GM12878 (cell line): ENCODE results near the gene TMEM132D. TPM values are rescaled to one million over a fixed set of nuclear protein-coding genes. Genes with fewer than 3 reads are reported as not detected.

Source experiments
- ATAC-seq: fragments of 200-7000 bp; cut with Tn5 transposase; 3 replicates; pipeline ENCODE4 v1.9.1; 2020; ENCODE audit warnings: mild to moderate bottlenecking, moderate library complexity
- BruUV-seq: library from RNA; stranded (reverse); fragments of 400-500 nt; replicated peaks from 2 replicates; lab custom pipeline; 2021; lab: Mats Ljungman, UMichigan
- CTCF ChIA-PET: fragments of 300-600 bp; sonication (Branson Sonifier 250); formaldehyde crosslinking; extraction: SDS; loops from one replicate; lab custom pipeline; 2021; ENCODE audit warnings: inconsistent platforms; lab: Yijun Ruan, JAX
- POLR2A ChIA-PET: fragments of 350-600 bp; formaldehyde crosslinking; extraction: SDS; loops from one replicate; lab custom pipeline; 2021; ENCODE audit warnings: inconsistent platforms; lab: Charles Lee
- RAD21 ChIA-PET: fragments of 300-600 bp; sonication (Branson Sonifier 250); formaldehyde crosslinking; loops from one replicate; lab custom pipeline; 2023; ENCODE audit warnings: antibody characterized with exemption; ENCODE audit not compliant: unreplicated experiment; lab: Charles Lee
- SMC1A ChIA-PET: fragments of 300-600 bp; sonication (Branson Sonifier 250); formaldehyde crosslinking; loops from one replicate; lab custom pipeline; 2023; ENCODE audit not compliant: unreplicated experiment, uncharacterized antibody; lab: Charles Lee
- DNase-seq: peaks from one replicate; pipeline ENCODE4 v3.0.0-alpha.2; 2011; ENCODE audit warnings: low read depth, low spot score
- FAIRE-seq: peaks from 3 replicates; lab custom pipeline; 2011; peaks lifted over from hg19 to GRCh38; lab: Jason Lieb, UNC
- H2AFZ ChIP-seq: 2 replicates; pipeline ENCODE4 v1.6.0; 2011; ENCODE audit warnings: low read depth, low read length, control low read depth; ENCODE audit not compliant: control insufficient read depth
- H3K27ac ChIP-seq: 2 replicates; pipeline ENCODE4 v1.5.1; 2011; ENCODE audit warnings: control low read depth; ENCODE audit not compliant: control insufficient read depth, insufficient read depth
- H3K27me3 ChIP-seq, 2 experiments: replicated peaks in 1 of 2; 2 replicates each; pipeline versions ENCODE4 v1.6.0 to v1.6.1; 2011; ENCODE audit warnings: low read length in 1 of 2; ENCODE audit not compliant: control insufficient read depth in 2 of 2, insufficient read depth in 2 of 2
- H3K36me3 ChIP-seq, 2 experiments: 2 replicates each; pipeline ENCODE4 v1.5.1; 2011; ENCODE audit warnings: low read length in 1 of 2; ENCODE audit not compliant: control insufficient read depth in 2 of 2, insufficient read depth in 2 of 2
- H3K4me1 ChIP-seq: 2 replicates; pipeline ENCODE4 v1.6.1; 2011; ENCODE audit warnings: mild to moderate bottlenecking, low read length, moderate library complexity, mixed read lengths; ENCODE audit not compliant: control insufficient read depth, insufficient read depth
- H3K4me2 ChIP-seq: 2 replicates; pipeline ENCODE4 v1.6.0; 2011; ENCODE audit warnings: control low read depth; ENCODE audit not compliant: control insufficient read depth, insufficient read depth
- H3K4me3 ChIP-seq: fragments of 200-600 bp; sonication (generic); 2 replicates; pipeline ENCODE4 v1.5.1; 2016
- H3K79me2 ChIP-seq: 2 replicates; pipeline ENCODE4 v1.6.0; 2011; ENCODE audit warnings: low read length; ENCODE audit not compliant: control insufficient read depth, insufficient read depth
- H3K9ac ChIP-seq: 2 replicates; pipeline ENCODE4 v1.8.0; 2011; ENCODE audit warnings: low read length, control low read depth, mixed read lengths; ENCODE audit not compliant: control insufficient read depth, insufficient read depth
- H3K9me3 ChIP-seq: replicated peaks from 3 replicates; pipeline ENCODE4 v1.5.1; 2011; ENCODE audit warnings: mild to moderate bottlenecking, low read length; ENCODE audit not compliant: control insufficient read depth, insufficient read depth
- H4K20me1 ChIP-seq: 2 replicates; pipeline ENCODE4 v1.6.0; 2011; ENCODE audit not compliant: control insufficient read depth, insufficient read depth
- BACH1 ChIP-seq: fragments of 450-650 bp; IDR thresholded peaks from 2 replicates; pipeline ENCODE4 v1.6.1; 2017; ENCODE audit warnings: mild to moderate bottlenecking, borderline replicate concordance
- EP300 ChIP-seq, 2 experiments: fragments of 150-350 bp in 1 of 2; IDR thresholded peaks; 2 replicates each; pipeline ENCODE4 v1.6.1; 2011 to 2012; ENCODE audit warnings: low read depth in 2 of 2, low read length in 2 of 2, borderline replicate concordance in 1 of 2, improper control_type of control experiment in 1 of 2, inconsistent platforms in 1 of 2; ENCODE audit not compliant: control insufficient read depth in 1 of 2
- HDAC2 ChIP-seq: fragments of 200-600 bp; sonication (generic); IDR thresholded peaks from 2 replicates; pipeline ENCODE4 v1.6.1; 2017
- KAT2A ChIP-seq: conservative IDR thresholded peaks from 2 replicates; pipeline ENCODE4 v1.6.1; 2011; ENCODE audit warnings: low read depth, low read length; ENCODE audit not compliant: control insufficient read depth
- MEF2A ChIP-seq: IDR thresholded peaks from 2 replicates; pipeline ENCODE4 v1.6.1; 2011; ENCODE audit warnings: low read depth, mild to moderate bottlenecking, low read length, moderate library complexity; ENCODE audit not compliant: insufficient read depth
- SIX5 ChIP-seq: IDR thresholded peaks from 2 replicates; pipeline ENCODE4 v1.6.1; 2011; ENCODE audit warnings: mild to moderate bottlenecking, low read depth, low read length, moderate library complexity; ENCODE audit not compliant: severe bottlenecking
- STAT1 ChIP-seq: fragments of 450-650 bp; conservative IDR thresholded peaks from 2 replicates; pipeline ENCODE4 v1.6.1; 2014; ENCODE audit warnings: antibody characterized with exemption, mild to moderate bottlenecking
- WGBS: methylation state at CpG from one replicate; pipeline ENCODE4 v1.1.6; 2016; ENCODE audit warnings: low lambda C conversion rate; ENCODE audit not compliant: insufficient replicate concordance, insufficient coverage; ENCODE audit errors: missing lambda C conversion rate; 5-methylcytosine and 5-hydroxymethylcytosine counted together
- in situ Hi-C: fragments of 300-500 bp; cut with MboI; formaldehyde crosslinking; loops from 9 replicates; pipeline ENCODE4 v1.14.3; 2018; ENCODE audit warnings: mixed read lengths
- intact Hi-C: fragments of 100-400 bp; cut with micrococcal nuclease; formaldehyde crosslinking; loops from one replicate; pipeline ENCODE4 v1.14.2; 2022; ENCODE audit not compliant: unreplicated experiment
- polyA plus RNA-seq, 11 experiments: library from polyadenylated mRNA; depleted of rRNA in 4 of 11; unstranded in 6 of 11; stranded (reverse) in 5 of 11; fragments of >200 nt; fragmentation: Nextera tagmentation in 4 of 11; fragmentation: Illumina TruSeq in 1 of 11; extraction: Ambion mirVana in 4 of 11; extraction: Trizol in 1 of 11; gene quantifications; 1 replicate in 1 of 11; 2 replicates in 10 of 11; pipeline versions ENCODE4 v1.2.1 to v1.2.3, GENCODE V29; 2011 to 2016; ENCODE audit warnings: inconsistent platforms in 2 of 11, missing spikeins in 2 of 11, low read depth in 1 of 11
- total RNA-seq, 4 experiments: library from RNA; depleted of rRNA in 3 of 4; stranded (reverse); fragments of >200 nt in 3 of 4; fragmentation: Illumina TruSeq in 1 of 4; extraction: Trizol in 1 of 4; gene quantifications; 2 replicates each; pipeline versions ENCODE4 v1.2.1 to v1.2.3, GENCODE V29; 2013 to 2021
- TF ChIP-seq, protein P1 (sequence below): fragments of 450-650 bp; formaldehyde crosslinking; IDR thresholded peaks from 2 replicates; pipeline ENCODE4 v1.4.0; 2022; ENCODE audit warnings: mild to moderate bottlenecking, moderate library complexity
- TF ChIP-seq, protein P2 (sequence below): fragments of 450-650 bp; IDR thresholded peaks from 2 replicates; pipeline ENCODE4 v1.6.1; 2017; ENCODE audit warnings: mild to moderate bottlenecking, moderate library complexity

TMEM132D gene
- total and polyA plus RNA-seq, 10 of the 15 experiments (the other 5 are each of a cell fraction or from before 2014, with no cell fraction given): under 0.01 to 0.12 (median 0.02) TPM; not detected in 3

DNA sequence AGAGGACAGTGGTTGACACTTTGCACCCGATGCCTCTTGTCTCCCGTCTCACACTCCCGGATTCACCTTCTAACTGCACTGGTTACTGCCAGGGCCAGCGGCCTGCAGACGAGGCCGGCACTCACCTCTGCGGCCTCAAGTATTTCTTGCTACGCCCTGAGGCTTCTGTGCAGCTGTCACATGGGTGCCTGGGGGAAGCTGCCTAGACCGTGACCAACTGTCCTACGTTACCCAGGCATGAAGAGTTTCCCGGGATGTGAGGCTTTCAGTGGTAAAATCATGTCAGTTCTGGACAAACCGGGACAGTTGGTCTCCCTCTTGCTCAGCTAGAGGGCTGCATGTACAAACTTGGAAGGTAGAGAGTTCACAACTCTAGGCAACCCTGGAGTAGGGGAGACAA is 776.1 kb downstream of the TMEM132D start:
- Histone ChIP-seq H3K4me1 (no peaks in the 10 kb centered on the region), H3K4me2 (no peak overlapping the region), H3K79me2 (no peaks in the 10 kb centered on the region), H2AFZ (no peak overlapping the region), H4K20me1 (no peaks in the 10 kb centered on the region), H3K9ac (no peak overlapping the region), H3K27me3 (no peaks in the 10 kb centered on the region), H3K9me3 (no peaks in the 10 kb centered on the region), H3K4me3 (no peak overlapping the region), H3K27ac (no peak overlapping the region), H3K36me3 (no peaks in the 10 kb centered on the region; a peak in 1 of 4 replicates)
- ChIA-PET POLR2A (no interaction called here), CTCF (no interaction called here), SMC1A (no interaction called here), RAD21 (no interaction called here)
- 42% methylated on average over 12 of the region's 12 CpGs for WGBS
- in situ Hi-C loops (no loop called here), intact Hi-C loops (no loop called here)
- TF ChIP-seq HDAC2 (no peak), BACH1 (no peak), SIX5 (no peak), EP300 (IDR thresholded peaks at IDR 0.05; ENCODE audit: borderline replicate concordance in 1 of 2, control insufficient read depth in 1 of 2, low read depth in 2 of 2, low read length in 2 of 2) (no peak), STAT1 (no peak), MEF2A (no peak), KAT2A (no peak)
- TF ChIP-seq, protein P1, sequence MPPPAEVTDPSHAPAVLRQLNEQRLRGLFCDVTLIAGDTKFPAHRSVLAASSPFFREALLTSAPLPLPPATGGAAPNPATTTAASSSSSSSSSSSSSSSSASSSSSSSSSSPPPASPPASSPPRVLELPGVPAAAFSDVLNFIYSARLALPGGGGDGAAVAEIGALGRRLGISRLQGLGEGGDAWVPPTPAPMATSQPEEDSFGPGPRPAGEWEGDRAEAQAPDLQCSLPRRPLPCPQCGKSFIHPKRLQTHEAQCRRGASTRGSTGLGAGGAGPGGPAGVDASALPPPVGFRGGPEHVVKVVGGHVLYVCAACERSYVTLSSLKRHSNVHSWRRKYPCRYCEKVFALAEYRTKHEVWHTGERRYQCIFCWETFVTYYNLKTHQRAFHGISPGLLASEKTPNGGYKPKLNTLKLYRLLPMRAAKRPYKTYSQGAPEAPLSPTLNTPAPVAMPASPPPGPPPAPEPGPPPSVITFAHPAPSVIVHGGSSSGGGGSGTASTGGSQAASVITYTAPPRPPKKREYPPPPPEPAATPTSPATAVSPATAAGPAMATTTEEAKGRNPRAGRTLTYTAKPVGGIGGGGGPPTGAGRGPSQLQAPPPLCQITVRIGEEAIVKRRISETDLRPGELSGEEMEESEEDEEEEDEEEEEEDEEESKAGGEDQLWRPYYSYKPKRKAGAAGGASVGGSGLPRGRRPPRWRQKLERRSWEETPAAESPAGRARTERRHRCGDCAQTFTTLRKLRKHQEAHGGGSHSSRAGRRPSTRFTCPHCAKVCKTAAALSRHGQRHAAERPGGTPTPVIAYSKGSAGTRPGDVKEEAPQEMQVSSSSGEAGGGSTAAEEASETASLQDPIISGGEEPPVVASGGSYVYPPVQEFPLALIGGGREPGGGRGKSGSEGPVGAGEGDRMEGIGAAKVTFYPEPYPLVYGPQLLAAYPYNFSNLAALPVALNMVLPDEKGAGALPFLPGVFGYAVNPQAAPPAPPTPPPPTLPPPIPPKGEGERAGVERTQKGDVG: no peak
- TF ChIP-seq, protein P2, sequence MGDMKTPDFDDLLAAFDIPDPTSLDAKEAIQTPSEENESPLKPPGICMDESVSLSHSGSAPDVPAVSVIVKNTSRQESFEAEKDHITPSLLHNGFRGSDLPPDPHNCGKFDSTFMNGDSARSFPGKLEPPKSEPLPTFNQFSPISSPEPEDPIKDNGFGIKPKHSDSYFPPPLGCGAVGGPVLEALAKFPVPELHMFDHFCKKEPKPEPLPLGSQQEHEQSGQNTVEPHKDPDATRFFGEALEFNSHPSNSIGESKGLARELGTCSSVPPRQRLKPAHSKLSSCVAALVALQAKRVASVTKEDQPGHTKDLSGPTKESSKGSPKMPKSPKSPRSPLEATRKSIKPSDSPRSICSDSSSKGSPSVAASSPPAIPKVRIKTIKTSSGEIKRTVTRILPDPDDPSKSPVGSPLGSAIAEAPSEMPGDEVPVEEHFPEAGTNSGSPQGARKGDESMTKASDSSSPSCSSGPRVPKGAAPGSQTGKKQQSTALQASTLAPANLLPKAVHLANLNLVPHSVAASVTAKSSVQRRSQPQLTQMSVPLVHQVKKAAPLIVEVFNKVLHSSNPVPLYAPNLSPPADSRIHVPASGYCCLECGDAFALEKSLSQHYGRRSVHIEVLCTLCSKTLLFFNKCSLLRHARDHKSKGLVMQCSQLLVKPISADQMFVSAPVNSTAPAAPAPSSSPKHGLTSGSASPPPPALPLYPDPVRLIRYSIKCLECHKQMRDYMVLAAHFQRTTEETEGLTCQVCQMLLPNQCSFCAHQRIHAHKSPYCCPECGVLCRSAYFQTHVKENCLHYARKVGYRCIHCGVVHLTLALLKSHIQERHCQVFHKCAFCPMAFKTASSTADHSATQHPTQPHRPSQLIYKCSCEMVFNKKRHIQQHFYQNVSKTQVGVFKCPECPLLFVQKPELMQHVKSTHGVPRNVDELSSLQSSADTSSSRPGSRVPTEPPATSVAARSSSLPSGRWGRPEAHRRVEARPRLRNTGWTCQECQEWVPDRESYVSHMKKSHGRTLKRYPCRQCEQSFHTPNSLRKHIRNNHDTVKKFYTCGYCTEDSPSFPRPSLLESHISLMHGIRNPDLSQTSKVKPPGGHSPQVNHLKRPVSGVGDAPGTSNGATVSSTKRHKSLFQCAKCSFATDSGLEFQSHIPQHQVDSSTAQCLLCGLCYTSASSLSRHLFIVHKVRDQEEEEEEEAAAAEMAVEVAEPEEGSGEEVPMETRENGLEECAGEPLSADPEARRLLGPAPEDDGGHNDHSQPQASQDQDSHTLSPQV: no peak
- ATAC-seq (no peak), DNase-seq (no peak), FAIRE-seq (no peak)
- no TSS peak for BruUV-seq
